ENCODE measurements around the gene FOXP4.
A peak's percentile ranks its signal among the peaks of the same experiment; 100 is the strongest.

FOXP4 gene

GRCh38 chr6:41559655-41560427 is 13.7 kb downstream of the FOXP4 start:
- in situ Hi-C loops (cut with HindIII; ENCODE audit: low sequenced_read_pairs): no loop called here
- peak overlapping the region; percentile 42 for H3K4me3 ChIP-seq (ENCODE audit: low read depth, low read length)
- no peak for TF ChIP-seq CTCF (IDR thresholded peaks at IDR 0.05; ENCODE audit: low read depth, low read length)
- no peak for DNase-seq (ENCODE audit: low read depth, low spot score)

- TF ChIP-seq CTCF (IDR thresholded peaks at IDR 0.05; ENCODE audit: low read depth, low read length): no peak
- peak; percentile 14 for DNase-seq (ENCODE audit: low read depth, low spot score)
Measured at GRCh38 chr6:41560431-41561192, 14.4 kb downstream of the FOXP4 start.

GRCh38 chr6:41561416-41561815 is 15.2 kb downstream of the FOXP4 start:
- no peak for DNase-seq (ENCODE audit: low read depth, low spot score)
- no peak for TF ChIP-seq CTCF (IDR thresholded peaks at IDR 0.05; ENCODE audit: low read depth, low read length)
- no peak overlapping the region for H3K4me3 ChIP-seq (ENCODE audit: low read depth, low read length)
- in situ Hi-C loops (cut with HindIII; ENCODE audit: low sequenced_read_pairs): no loop called here

More at GRCh38 chr6:41560431-41561192, 14.4 kb downstream of the FOXP4 start:
- in situ Hi-C loops (cut with HindIII; ENCODE audit: low sequenced_read_pairs): no loop called here
- peak overlapping the region; percentile 42 for H3K4me3 ChIP-seq (ENCODE audit: low read depth, low read length)

DNA sequence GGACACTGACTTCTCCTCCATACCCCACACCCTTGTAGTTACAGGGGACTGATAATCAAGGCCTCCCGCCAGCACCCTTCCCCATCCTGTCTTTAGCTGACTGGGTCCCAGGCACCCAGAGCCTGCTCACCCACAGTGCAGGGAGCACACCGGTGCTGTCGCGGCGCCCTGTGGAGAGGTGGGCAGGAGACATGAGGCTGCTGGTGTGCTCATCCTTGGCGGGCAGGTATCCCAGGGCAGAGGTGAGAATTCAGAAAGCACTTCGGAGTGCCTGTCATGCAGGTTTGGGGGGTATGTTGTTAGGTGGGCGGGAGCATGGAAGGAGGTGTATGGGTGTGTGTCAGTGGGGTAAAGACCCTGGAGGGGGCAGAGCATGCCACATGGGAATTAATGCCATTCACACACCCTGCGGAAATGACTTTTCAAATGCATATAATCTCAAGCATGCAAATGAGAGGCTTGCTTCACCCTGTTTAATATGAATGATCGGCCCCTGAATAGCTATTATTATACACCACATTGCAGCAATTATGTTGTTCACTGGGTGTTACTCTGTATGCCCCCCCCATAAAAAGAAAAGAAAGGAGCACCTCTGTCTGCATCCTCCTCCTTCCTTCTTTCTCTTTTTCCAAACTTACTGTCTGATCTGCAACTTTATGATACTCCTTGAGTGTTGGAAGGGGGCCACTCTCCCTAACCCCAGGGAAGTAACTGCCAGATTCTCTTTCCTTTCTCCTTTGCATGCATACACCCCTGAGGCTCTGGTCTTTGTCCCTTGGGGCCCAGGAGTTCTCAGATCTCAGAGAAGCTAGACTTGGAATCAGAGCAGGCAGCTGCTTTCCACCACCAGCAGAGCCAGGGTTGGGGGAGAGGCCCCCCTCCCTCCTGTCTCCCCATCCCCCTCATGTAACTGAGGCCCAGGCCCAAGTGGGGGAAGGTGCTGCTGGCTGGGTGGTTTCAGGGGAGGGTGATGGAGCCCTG is 16.0 kb downstream of the FOXP4 start:
- in situ Hi-C loops (cut with HindIII; ENCODE audit: low sequenced_read_pairs): no loop called here
- H3K4me3 ChIP-seq (ENCODE audit: low read depth, low read length): no peak overlapping the region
- no peak for DNase-seq (ENCODE audit: low read depth, low spot score)
- no peak for TF ChIP-seq CTCF (IDR thresholded peaks at IDR 0.05; ENCODE audit: low read depth, low read length)

- in situ Hi-C loops (cut with HindIII; ENCODE audit: low sequenced_read_pairs): no loop called here
- DNase-seq (ENCODE audit: low read depth, low spot score): no peak
- H3K4me3 ChIP-seq (ENCODE audit: low read depth, low read length): no peak overlapping the region
- TF ChIP-seq CTCF (IDR thresholded peaks at IDR 0.05; ENCODE audit: low read depth, low read length): no peak
Measured at GRCh38 chr6:41563060-41563776, 17.0 kb downstream of the FOXP4 start.
